GM19452 (cell line): ENCODE measurements around the gene ZBTB1.
"Not testable (repeated sequence)": the region's sequence is repeated elsewhere in the genome, so short reads cannot be mapped to it uniquely, and the experiment has no call there.

ENCODE experiments used
- ATAC-seq: cut with Tn5 transposase; IDR thresholded peaks from one replicate; pipeline ENCODE4 v1.9.1; 2021; ENCODE audit not compliant: unreplicated experiment

ZBTB1 gene

DNA sequence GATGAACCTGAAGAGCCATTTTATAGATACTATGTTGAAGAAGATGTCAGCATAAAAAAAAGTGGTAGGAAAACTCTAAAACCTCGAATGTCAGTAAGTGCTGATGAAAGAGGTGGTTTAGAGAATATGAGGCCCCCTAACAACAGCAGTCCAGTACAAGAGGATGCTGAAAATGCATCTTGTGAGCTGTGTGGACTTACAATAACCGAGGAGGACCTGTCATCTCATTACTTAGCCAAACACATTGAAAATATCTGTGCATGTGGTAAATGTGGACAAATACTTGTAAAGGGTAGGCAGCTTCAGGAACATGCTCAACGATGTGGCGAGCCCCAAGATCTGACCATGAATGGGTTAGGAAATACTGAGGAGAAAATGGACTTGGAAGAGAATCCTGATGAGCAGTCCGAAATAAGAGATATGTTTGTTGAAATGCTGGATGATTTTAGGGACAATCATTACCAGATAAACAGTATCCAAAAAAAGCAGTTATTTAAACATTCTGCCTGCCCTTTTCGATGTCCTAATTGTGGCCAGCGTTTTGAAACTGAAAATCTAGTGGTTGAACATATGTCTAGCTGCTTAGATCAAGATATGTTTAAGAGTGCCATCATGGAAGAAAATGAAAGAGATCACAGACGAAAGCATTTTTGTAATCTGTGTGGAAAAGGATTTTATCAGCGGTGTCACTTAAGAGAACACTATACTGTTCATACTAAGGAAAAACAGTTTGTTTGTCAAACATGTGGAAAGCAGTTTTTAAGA, 18.2 kb downstream of the ZBTB1 start:
- no peak for ATAC-seq

DNA sequence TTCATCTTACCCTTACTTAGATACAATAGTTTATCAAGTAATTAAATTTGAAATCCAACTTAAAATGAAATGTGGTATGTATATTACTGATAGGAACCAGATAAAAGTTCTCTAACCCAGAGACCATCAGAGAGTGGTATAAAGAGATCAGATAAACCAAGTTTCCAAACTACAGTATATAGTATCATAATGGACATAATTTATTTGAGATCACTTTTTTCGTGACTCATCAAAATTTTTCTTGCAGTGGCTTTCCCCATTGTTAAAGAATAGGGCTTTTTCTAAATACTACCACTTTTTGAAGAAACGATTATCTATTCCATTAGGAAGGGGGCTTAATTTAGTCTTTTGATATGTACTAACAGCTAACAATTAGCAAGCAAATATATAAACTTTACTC, 20.8 kb downstream of the ZBTB1 start:
- no peak for ATAC-seq

DNA sequence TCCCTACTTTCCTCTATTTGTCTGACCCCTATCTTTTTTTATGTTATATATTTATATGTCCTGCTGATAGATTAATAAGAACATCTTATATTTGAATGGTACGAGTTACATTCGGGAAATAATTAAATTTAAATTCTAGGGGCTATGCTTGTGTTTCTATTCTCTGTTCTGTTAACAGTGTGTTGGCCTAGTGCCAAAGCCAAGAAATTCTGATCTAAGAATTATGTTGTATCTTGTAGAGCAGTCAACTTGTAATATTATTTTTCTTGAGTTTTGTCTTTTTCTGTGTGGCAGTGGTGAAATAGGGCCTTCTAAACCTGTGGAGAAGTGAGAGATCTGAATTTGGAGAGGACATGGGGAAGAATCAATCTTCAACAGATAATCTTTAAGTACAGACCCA, 27.0 kb downstream of the ZBTB1 start:
- ATAC-seq: no peak

DNA sequence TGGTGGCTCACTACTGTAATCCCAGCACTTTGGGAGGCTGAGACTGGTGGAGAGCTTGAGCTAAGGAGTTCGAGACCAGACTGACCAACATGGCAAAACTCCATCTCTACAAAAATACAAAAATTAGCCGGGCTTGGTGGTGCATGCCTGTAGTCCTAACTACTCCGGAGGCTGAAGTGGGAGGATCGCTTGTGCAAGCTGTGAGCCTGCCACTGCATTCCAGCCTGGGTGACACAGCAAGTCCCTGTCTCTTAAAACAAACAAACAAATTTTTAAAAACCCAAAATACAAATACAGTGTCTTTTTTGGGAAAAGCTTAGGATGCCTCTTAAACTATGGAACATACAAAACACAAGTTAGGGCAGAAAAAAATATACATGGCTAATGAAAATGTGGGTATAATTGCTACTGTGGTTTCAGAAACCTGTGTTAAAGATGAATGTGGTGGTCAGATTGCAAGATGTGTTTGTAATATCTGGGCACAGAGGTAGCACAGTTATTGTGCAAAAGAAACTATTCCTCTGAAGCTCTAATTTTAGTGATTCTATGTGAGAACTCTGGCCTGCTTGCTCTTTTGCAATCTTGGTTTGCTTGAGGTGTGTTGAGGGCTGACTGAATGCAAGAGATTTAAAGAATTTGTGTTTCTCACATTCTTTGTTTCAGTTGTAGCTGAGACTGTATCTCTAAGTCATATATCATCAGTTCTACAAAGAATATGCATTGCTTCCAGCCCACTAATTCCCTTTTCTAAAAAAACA, 32.1 kb downstream of the ZBTB1 start:
- no peak for ATAC-seq

DNA sequence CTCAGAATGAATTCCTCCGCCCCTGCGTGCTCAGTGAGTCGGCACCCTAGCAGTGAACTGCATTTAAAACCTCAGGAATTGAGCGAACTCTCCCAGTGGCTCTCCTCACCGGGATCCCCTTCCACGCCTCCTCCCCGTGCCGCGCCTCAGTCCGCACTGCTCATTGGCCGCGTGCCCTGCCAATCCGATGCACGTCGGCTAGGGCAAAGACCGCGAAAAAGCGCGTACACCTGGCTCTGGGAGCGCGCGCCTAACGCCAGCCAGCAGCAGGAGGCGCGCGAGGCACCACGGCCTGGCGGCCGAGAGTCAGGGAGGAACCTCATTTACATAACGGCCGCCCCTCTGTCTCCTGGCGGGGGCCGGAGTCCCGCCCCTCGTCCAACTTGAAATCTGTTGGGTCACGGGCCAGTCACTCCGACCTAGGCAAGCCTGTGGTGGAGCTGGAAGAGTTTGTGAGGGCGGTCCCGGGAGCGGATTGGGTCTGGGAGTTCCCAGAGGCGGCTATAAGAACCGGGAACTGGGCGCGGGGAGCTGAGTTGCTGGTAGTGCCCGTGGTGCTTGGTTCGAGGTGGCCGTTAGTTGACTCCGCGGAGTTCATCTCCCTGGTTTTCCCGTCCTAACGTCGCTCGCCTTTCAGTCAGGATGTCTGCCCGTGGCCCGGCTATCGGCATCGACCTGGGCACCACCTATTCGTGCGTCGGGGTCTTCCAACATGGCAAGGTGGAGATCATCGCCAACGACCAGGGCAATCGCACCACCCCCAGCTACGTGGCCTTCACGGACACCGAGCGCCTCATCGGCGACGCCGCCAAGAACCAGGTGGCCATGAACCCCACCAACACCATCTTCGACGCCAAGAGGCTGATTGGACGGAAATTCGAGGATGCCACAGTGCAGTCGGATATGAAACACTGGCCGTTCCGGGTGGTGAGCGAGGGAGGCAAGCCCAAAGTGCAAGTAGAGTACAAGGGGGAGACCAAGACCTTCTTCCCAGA, 35.9 kb downstream of the ZBTB1 start, which contains the start of gene HSPA2:
Gene HSPA2 (plus strand): TSS at position 534 of the 995 bp plus-strand sequence. CDS start 109 bp downstream, at position 643.
- ATAC-seq: peak; percentile 95

DNA sequence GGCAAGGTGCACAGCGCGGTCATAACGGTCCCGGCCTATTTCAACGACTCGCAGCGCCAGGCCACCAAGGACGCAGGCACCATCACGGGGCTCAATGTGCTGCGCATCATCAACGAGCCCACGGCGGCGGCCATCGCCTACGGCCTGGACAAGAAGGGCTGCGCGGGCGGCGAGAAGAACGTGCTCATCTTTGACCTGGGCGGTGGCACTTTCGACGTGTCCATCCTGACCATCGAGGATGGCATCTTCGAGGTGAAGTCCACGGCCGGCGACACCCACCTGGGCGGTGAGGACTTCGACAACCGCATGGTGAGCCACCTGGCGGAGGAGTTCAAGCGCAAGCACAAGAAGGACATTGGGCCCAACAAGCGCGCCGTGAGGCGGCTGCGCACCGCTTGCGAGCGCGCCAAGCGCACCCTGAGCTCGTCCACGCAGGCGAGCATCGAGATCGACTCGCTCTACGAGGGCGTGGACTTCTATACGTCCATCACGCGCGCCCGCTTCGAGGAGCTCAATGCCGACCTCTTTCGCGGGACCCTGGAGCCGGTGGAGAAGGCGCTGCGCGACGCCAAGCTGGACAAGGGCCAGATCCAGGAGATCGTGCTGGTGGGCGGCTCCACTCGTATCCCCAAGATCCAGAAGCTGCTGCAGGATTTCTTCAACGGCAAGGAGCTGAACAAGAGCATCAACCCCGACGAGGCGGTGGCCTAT, 36.8 kb downstream of the ZBTB1 start:
- no peak for ATAC-seq

DNA sequence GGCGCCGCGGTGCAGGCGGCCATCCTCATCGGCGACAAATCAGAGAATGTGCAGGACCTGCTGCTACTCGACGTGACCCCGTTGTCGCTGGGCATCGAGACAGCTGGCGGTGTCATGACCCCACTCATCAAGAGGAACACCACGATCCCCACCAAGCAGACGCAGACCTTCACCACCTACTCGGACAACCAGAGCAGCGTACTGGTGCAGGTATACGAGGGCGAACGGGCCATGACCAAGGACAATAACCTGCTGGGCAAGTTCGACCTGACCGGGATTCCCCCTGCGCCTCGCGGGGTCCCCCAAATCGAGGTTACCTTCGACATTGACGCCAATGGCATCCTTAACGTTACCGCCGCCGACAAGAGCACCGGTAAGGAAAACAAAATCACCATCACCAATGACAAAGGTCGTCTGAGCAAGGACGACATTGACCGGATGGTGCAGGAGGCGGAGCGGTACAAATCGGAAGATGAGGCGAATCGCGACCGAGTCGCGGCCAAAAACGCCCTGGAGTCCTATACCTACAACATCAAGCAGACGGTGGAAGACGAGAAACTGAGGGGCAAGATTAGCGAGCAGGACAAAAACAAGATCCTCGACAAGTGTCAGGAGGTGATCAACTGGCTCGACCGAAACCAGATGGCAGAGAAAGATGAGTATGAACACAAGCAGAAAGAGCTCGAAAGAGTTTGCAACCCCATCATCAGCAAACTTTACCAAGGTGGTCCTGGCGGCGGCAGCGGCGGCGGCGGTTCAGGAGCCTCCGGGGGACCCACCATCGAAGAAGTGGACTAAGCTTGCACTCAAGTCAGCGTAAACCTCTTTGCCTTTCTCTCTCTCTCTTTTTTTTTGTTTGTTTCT, 37.6 kb downstream of the ZBTB1 start:
- ATAC-seq: no peak

DNA sequence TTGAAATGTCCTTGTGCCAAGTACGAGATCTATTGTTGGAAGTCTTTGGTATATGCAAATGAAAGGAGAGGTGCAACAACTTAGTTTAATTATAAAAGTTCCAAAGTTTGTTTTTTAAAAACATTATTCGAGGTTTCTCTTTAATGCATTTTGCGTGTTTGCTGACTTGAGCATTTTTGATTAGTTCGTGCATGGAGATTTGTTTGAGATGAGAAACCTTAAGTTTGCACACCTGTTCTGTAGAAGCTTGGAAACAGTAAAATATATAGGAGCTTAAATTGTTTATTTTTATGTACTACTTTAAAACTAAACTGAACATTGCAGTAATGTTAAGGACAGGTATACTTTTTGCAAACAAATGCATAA, 38.2 kb downstream of the ZBTB1 start:
- ATAC-seq: no peak

DNA sequence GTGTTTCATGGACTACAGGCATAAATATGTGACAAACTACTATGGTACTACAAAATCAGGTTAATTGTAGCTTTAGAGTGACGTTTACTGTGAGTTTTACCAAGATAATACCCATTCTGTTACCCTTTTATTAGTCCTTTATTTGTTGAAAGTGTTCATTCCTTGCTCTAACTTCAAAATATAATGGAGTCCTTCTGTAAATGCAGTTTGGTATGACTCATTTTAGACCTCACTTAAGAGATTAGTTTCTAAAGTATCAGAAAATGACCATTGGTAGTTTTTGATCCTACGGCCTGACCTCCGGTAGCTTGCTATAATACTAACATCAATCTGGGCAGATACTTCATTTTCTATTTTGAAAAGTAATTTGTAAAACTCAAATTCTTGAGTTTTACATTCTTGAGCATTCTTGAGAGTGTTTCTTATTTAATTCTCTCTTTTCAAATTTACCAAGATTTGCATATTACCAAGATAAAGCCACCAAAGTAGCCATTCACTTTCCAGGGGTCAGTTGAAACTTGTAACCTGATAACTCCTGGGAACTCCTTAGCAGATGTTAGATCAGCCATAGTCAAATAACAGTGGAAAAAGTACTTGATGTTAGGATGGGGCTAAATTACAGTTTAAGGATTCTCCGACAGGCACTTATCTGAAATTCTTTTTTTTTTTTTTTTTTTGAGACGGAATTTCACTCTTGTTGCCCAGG, 40.2 kb downstream of the ZBTB1 start:
- ATAC-seq: no peak

DNA sequence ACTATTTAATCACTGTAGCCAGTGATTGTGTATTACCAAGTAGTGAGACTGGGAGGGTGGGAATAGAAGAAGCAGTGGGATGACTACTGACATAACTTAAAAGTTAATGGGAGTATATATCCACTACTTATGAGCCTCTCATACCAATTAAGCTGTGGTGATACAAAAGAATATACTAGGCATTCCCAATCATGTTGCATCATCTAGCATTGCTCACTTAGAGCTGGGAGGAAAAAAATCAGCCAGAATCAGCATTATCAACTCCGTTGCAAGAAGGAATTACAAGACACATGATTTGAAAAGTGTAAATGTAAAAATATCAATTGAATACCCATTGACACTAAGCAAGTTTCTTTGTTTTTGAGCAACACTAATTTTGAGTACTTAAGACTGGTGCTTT, 44.4 kb downstream of the ZBTB1 start:
- no peak for ATAC-seq

DNA sequence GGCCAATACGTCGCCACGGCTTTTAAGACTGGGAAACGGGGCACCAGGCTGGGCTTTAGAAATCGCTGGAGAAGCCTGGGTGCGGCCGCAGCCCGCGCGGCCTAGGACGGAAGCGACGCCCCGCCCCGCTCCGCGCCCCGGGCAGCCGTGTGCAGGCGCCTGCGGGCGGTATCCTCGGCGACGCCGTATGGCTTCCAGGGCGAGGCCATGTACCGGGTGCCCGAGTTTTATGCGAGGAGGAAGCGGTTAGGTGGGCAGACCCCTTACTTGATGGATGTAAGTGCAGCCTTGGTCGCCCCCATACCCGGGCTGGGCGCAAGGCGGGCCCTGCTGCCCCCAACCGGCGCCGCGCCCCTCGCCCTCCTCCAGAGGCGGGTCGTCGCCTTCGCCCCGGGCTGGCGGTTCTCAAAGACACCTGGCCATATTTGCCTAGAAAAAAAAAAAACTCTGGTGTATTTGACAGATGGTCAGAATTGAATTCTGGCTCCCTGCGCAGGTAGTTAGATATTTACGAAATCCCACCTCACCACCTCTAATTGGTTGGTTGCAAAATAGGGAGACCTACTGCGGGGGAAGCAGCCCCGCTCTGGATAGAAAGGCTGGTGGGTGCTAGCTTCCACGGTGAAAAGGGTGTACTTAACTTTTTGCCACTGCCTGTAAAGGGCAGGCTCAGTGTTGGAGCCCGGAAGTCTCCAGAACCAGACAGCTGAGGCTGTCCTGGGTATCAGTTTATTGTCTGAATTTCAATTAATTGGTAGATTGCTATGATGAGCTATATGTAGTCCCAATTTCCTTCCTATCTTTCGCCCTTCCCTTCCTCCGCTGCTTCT, 45.4 kb downstream of the ZBTB1 start, which contains the start of gene PPP1R36:
Gene PPP1R36 (plus strand): TSS at position 171 of the 830 bp plus-strand sequence. CDS start 37 bp downstream, at position 208.
- no peak for ATAC-seq

DNA sequence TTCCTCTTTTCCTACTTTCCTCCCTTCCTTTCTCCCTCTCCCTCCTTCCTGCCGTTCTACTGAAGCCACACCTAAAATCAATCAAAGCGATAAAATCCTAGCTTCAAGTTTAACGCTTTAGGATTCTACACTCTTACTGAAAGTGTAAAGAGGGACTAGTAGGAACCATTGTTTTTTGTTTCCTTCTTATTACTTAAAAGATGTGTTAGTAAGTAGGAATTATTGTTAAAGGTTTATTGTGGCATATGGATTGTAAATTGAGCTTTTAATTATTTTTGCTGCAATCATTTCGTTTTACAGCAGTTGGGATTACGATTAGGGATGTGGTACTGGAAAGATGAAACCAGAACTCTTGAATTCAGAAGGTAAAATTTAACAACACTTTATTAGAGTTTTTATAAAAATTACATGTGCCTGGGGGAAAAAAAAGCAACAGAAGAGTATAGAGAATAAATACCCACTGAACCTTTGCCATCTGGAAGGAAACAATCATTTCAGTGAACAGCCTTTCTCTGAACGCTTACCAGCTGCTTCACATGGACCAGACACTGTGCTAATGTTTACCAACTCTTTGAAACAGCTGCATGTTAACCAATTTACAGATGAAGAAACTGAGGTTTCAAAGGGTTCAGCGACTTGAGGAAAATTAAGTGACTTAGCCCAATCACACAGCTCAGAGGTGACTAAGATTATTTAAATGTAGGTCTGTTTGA, 46.2 kb downstream of the ZBTB1 start:
- no peak for ATAC-seq

DNA sequence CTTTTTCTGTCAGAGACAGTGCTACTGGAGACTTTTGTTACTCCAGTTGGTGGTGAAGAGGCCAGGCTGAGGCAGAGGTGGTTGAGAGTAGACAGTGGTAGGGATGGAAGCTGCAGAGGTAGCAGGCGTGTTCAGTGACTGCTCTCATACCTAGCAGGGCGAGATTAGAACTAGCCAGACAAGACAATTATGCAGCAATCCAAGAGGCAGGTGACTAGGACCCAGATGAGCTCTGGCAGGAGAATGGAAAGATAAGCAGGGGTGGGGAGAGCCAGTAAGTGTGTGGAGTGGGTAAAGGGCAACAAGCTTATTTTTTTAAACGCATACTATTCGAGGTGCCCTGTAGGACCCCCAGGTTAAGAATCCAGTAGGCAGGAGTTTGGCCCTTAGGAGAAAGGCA, 50.0 kb downstream of the ZBTB1 start:
- no peak for ATAC-seq

DNA sequence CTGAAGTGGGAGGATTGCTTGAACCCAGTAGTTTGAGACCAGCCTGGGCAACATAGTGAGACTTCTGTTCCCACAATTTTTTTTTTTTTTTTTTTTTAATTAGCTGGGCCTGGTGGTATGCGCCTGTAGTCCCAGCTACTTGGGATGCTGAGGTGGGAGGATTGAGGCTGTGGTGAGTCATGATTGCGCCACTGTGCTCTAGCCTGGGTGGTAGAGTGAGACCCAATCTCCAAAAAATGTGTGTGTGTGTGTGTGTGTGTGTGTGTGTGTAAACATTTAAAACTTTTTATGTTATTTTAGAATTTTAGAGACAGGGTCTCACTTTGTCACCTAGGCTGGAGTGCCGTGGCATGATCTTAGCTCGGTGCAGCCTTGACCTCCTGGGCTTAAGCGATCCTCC, 52.0 kb downstream of the ZBTB1 start:
- no peak for ATAC-seq

DNA sequence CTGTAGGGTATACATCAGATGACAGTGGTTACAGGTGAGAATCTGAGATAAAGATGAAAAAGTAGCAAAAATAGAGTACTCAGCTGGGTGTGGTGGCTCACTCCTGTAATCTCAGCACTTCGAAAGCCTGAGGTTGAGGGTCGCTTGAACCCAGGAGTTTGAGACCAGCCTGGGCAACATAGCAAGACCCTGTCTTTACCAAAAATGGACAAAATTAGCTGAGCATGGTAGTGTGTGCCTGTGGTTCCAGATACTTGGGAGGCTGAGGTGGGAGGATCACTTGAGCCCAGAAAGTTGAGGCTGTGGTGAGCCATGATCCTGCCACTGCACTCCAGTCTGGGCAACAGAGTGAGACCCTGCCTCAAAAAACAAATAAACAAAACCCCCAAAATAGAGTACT, 53.6 kb downstream of the ZBTB1 start:
- not testable (repeated sequence) for ATAC-seq

DNA sequence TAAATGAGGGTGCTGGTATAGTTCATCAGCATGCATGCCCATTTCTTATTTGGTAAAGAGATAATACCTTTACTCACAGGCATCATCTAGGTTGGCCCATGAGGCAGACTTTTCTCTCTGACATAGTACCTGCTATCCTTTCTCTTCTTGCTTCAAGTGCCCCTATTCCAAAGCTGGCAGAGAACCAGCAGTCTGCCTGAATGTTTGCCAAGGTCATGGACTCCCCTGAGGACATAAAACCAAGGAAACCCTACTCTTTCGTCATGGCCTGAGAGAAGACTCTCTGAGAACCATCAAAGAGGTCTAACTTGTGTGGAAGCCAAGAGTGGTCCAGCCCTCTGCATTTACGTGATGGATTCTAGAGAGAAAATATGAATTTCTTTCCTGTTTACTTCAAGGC, 57.1 kb downstream of the ZBTB1 start:
- ATAC-seq: no peak

DNA sequence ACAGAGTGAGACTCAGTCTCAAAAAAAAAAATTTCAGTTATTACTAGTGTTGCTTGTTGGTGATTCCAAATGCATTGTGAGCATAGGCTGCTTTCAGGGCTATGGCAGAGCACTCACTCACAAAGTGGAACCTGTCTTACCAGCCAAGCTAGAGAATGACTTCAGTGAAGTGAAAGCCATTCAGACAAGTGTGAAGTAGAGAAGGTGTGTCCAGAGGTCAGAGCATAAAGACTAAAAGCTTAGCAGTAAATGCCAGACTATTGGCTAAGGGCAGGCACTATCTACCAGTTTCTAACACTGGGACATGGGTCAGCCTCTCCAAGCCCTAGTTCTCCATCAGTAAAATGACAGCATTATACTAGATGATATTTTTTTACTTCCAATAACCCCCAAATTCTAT, 57.9 kb downstream of the ZBTB1 start:
- ATAC-seq: no peak
